ENCODE measurements around the gene CCND1.
A peak's percentile ranks its signal among the peaks of the same experiment; 100 is the strongest.

CCND1 gene

GRCh38 chr11:69642549-69642912, 1.6 kb downstream of the CCND1 start:
- DNase-seq = no peak

GRCh38 chr11:69642913-69643632, 2.1 kb downstream of the CCND1 start:
- peak; percentile 45 for DNase-seq

- no peak for DNase-seq
Observed at GRCh38 chr11:69643646-69644045, 2.7 kb downstream of the CCND1 start.

GRCh38 chr11:69644071-69644961, 3.4 kb downstream of the CCND1 start:
- DNase-seq = peak; percentile 28

GRCh38 chr11:69644962-69645675, 4.2 kb downstream of the CCND1 start:
- DNase-seq = no peak

GRCh38 chr11:69645801-69646492, 5.0 kb downstream of the CCND1 start:
- no peak for DNase-seq

GRCh38 chr11:69646493-69647389, 5.8 kb downstream of the CCND1 start:
- DNase-seq = no peak

- no peak for DNase-seq
Observed at GRCh38 chr11:69647390-69647748, 6.4 kb downstream of the CCND1 start.

GRCh38 chr11:69647761-69648497, 7.0 kb downstream of the CCND1 start:
- DNase-seq = no peak

GRCh38 chr11:69648679-69649575, 8.0 kb downstream of the CCND1 start:
- DNase-seq = no peak

- no peak for DNase-seq
Observed at GRCh38 chr11:69649576-69649900, 8.6 kb downstream of the CCND1 start.

GRCh38 chr11:69650081-69650831, 9.3 kb downstream of the CCND1 start:
- DNase-seq = no peak

- no peak for DNase-seq
Observed at GRCh38 chr11:69650832-69651344, 9.9 kb downstream of the CCND1 start.

GRCh38 chr11:69651834-69652620, 11.1 kb downstream of the CCND1 start:
- DNase-seq = no peak

GRCh38 chr11:69652999-69653398, 12.0 kb downstream of the CCND1 start:
- DNase-seq = no peak

GRCh38 chr11:69653406-69653960, 12.5 kb downstream of the CCND1 start:
- DNase-seq = no peak

GRCh38 chr11:69654001-69654659, 13.2 kb downstream of the CCND1 start:
- DNase-seq = no peak

Data from kidney glomerular epithelial cell (primary cell).